ENCODE results near the gene AP1M2. TPM values are rescaled to one million over a fixed set of nuclear protein-coding genes. Genes with fewer than 3 reads are reported as not detected.

AP1M2 gene
- total RNA-seq, 2 donors from 2014 or later, result 132 to 146 TPM

DNA sequence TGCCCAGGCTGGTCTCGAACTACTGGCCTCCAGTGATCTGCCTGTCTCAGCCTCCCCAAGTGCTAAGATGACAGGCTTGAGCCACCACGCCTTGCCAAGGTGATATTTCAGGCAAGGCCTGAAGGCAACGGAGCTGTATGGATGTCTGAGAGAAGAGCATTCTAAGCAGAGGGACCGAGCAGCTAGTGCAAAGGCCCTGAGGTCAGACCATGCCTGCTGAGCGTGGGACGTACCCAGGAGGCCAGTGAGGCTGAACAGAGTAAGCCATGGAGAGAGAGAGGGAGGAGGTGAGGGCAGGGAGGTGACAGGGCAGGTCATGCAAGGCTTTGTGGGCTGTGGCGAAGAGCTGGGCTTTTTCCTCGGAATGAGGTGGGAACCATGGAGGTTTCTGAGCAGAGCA, 34.9 kb upstream of the AP1M2 start:
- Mint-ChIP-seq H3K27me3 (ENCODE audit: insufficient read depth) (no peaks in the 10 kb centered on the region), H3K27ac (no peak overlapping the region), H3K36me3 (ENCODE audit: low read depth) (no peaks in the 10 kb centered on the region), H3K4me3 (no peak overlapping the region), H3K9me3 (no peaks in the 10 kb centered on the region), H3K4me1 (peaks cover 17% of the 10 kb centered on the region)
- Histone ChIP-seq H3K9ac (ENCODE audit: extremely low read depth, low read length, poor library complexity, severe bottlenecking) (no peak overlapping the region), H3K36me3 (ENCODE audit: control insufficient read depth, insufficient read depth, low read length) (no peaks in the 10 kb centered on the region), H3K4me1 (ENCODE audit: control insufficient read depth, insufficient read depth, low read length) (no peaks in the 10 kb centered on the region), H3K9me3 (ENCODE audit: control insufficient read depth, low read length) (no peaks in the 10 kb centered on the region), H3K27me3 (ENCODE audit: control insufficient read depth, insufficient read depth, low read length, poor library complexity, severe bottlenecking) (no peaks in the 10 kb centered on the region), H3K4me3 (ENCODE audit: low read length) (no peak overlapping the region), H3K27ac (ENCODE audit: low read depth, low read length) (no peak overlapping the region)
- DNase-seq, result no peak
- no peak for TF ChIP-seq CTCF (conservative IDR thresholded peaks at IDR 0.05)
- 94 to 95% methylated on average over 6 to 8 of the region's 8 CpGs for WGBS, 2 experiments (ENCODE audit: insufficient coverage in 1 of 2, insufficient read length in 1 of 2)

GRCh38 chr19:10620786-10621185, 33.7 kb upstream of the AP1M2 start:
- Mint-ChIP-seq H3K4me3 (no peak overlapping the region), H3K27ac (peak overlapping the region; percentile 12)
- no peak for DNase-seq

DNA sequence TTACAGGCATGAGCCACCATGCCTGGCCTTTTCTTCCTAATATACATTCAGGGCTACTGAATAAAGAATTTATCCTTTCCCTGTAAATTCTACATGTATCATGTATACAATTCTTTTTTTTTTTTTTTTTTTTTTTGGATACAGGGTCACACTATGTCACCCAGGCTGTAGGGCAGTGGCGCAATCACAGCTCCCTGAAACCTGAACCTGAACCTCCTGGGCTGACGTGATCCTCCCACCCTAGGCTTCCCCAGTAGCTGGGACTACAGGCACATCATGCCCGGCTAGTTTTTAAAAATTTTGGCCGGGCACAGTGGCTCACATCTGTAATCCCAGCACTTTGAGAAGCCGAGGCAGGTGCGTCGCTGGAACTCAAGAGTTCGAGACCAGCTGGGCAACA, 31.7 kb upstream of the AP1M2 start:
- Histone ChIP-seq H3K27ac (ENCODE audit: low read depth, low read length) (no peak overlapping the region), H3K4me3 (ENCODE audit: low read length) (no peak overlapping the region), H3K27me3 (ENCODE audit: control insufficient read depth, insufficient read depth, low read length, poor library complexity, severe bottlenecking) (no peaks in the 10 kb centered on the region), H3K4me1 (ENCODE audit: control insufficient read depth, insufficient read depth, low read length) (no peaks in the 10 kb centered on the region), H3K9ac (ENCODE audit: extremely low read depth, low read length, poor library complexity, severe bottlenecking) (no peak overlapping the region), H3K36me3 (ENCODE audit: control insufficient read depth, insufficient read depth, low read length) (no peaks in the 10 kb centered on the region), H3K9me3 (ENCODE audit: control insufficient read depth, low read length) (no peaks in the 10 kb centered on the region)
- Mint-ChIP-seq H3K27me3 (ENCODE audit: insufficient read depth) (no peaks in the 10 kb centered on the region), H3K4me1 (peaks cover 11% of the 10 kb centered on the region), H3K4me3 (no peak overlapping the region), H3K36me3 (ENCODE audit: low read depth) (peaks cover 5% of the 10 kb centered on the region), H3K9me3 (peaks cover 2% of the 10 kb centered on the region), H3K27ac (no peak overlapping the region)
- TF ChIP-seq CTCF (conservative IDR thresholded peaks at IDR 0.05), result no peak
- 92 to 95% methylated on average over 8 of the region's 8 CpGs for WGBS, 2 experiments (ENCODE audit: insufficient coverage in 1 of 2, insufficient read length in 1 of 2)
- DNase-seq, result no peak

More at GRCh38 chr19:10620786-10621185, 33.7 kb upstream of the AP1M2 start:
- Histone ChIP-seq H3K27me3 (ENCODE audit: control insufficient read depth, insufficient read depth, low read length, poor library complexity, severe bottlenecking) (no peaks in the 10 kb centered on the region), H3K4me3 (ENCODE audit: low read length) (no peak overlapping the region), H3K36me3 (ENCODE audit: control insufficient read depth, insufficient read depth, low read length) (no peaks in the 10 kb centered on the region), H3K9ac (ENCODE audit: extremely low read depth, low read length, poor library complexity, severe bottlenecking) (no peak overlapping the region), H3K9me3 (ENCODE audit: control insufficient read depth, low read length) (no peaks in the 10 kb centered on the region), H3K27ac (ENCODE audit: low read depth, low read length) (no peak overlapping the region), H3K4me1 (ENCODE audit: control insufficient read depth, insufficient read depth, low read length) (no peaks in the 10 kb centered on the region)
- TF ChIP-seq CTCF (conservative IDR thresholded peaks at IDR 0.05), result no peak
- no peaks in the 10 kb centered on the region for H3K9me3 Mint-ChIP-seq
- peaks cover 13% of the 10 kb centered on the region for H3K4me1 Mint-ChIP-seq
- no peaks in the 10 kb centered on the region for H3K36me3 Mint-ChIP-seq (ENCODE audit: low read depth)
- 95 to 98% methylated on average over 4 of the region's 4 CpGs for WGBS, 2 experiments (ENCODE audit: insufficient coverage in 1 of 2, insufficient read length in 1 of 2)
- H3K27me3 Mint-ChIP-seq (ENCODE audit: insufficient read depth), result no peaks in the 10 kb centered on the region
